Neural progenitor cell (in vitro differentiated cells): Measurements from ENCODE around the gene MKLN1. TPM values are rescaled to one million over a fixed set of nuclear protein-coding genes. Genes with fewer than 3 reads are reported as not detected.

Source experiments
- DNase-seq: peaks from one replicate; pipeline ENCODE4 v3.0.0-alpha.2; 2016; ENCODE audit warnings: low spot score
- H2AFZ ChIP-seq: fragments of 200-600 bp; sonication (generic); replicated peaks from 2 replicates; pipeline ENCODE4 v1.6.1; 2016; ENCODE audit warnings: antibody characterized with exemption
- H3F3A ChIP-seq: fragments of 200-600 bp; sonication (generic); 2 replicates; pipeline ENCODE4 v1.6.1; 2016; ENCODE audit warnings: antibody characterized with exemption, low read depth
- H3K27ac ChIP-seq: fragments of 200-600 bp; sonication (generic); 2 replicates; pipeline ENCODE4 v1.5.1; 2016; ENCODE audit warnings: mild to moderate bottlenecking
- H3K27me3 ChIP-seq: fragments of 200-600 bp; sonication (generic); 2 replicates; pipeline ENCODE4 v1.6.1; 2016; ENCODE audit warnings: mild to moderate bottlenecking, moderate library complexity
- H3K36me3 ChIP-seq: fragments of 200-600 bp; sonication (generic); 2 replicates; pipeline ENCODE4 v1.5.1; 2016
- H3K4me1 ChIP-seq: fragments of 200-600 bp; sonication (generic); 2 replicates; pipeline ENCODE4 v1.6.1; 2016; ENCODE audit warnings: mixed run types
- H3K4me2 ChIP-seq: fragments of 200-600 bp; sonication (generic); 2 replicates; pipeline ENCODE4 v1.6.1; 2016
- H3K4me3 ChIP-seq: fragments of 200-600 bp; sonication (generic); 2 replicates; pipeline ENCODE4 v1.5.1; 2016
- H3K79me2 ChIP-seq: fragments of 200-600 bp; sonication (generic); 2 replicates; pipeline ENCODE4 v1.6.1; 2016; ENCODE audit warnings: low read depth
- H3K9ac ChIP-seq: fragments of 200-600 bp; sonication (generic); 2 replicates; pipeline ENCODE4 v1.6.1; 2016
- H3K9me3 ChIP-seq: fragments of 200-600 bp; sonication (generic); 2 replicates; pipeline ENCODE4 v1.5.1; 2016; ENCODE audit warnings: low read depth
- H4K20me1 ChIP-seq: fragments of 200-600 bp; sonication (generic); 2 replicates; pipeline ENCODE4 v1.6.1; 2016; ENCODE audit warnings: low read depth
- H3K27ac Mint-ChIP-seq: 3 replicates; pipeline ENCODE4 v1.8.0; 2021; ENCODE audit warnings: mixed read lengths
- H3K27me3 Mint-ChIP-seq: 2 replicates; pipeline ENCODE4 v1.8.0; 2022; ENCODE audit warnings: low read depth, mild to moderate bottlenecking, inconsistent platforms, moderate library complexity, mixed read lengths; ENCODE audit not compliant: insufficient read depth
- H3K36me3 Mint-ChIP-seq: 3 replicates; pipeline ENCODE4 v1.8.0; 2021; ENCODE audit warnings: mixed read lengths
- H3K4me1 Mint-ChIP-seq: 3 replicates; pipeline ENCODE4 v1.8.0; 2021; ENCODE audit warnings: mixed read lengths
- H3K4me3 Mint-ChIP-seq: 3 replicates; pipeline ENCODE4 v1.8.0; 2021; ENCODE audit warnings: mild to moderate bottlenecking, moderate library complexity, mixed read lengths
- H3K9me3 Mint-ChIP-seq: 3 replicates; pipeline ENCODE4 v1.8.0; 2020; ENCODE audit warnings: mixed read lengths
- EZH2 ChIP-seq: fragments of 200-600 bp; sonication (generic); IDR thresholded peaks from 2 replicates; pipeline ENCODE4 v1.6.1; 2017; ENCODE audit warnings: antibody characterized with exemption, mild to moderate bottlenecking, moderate library complexity
- EZH2phosphoT487 ChIP-seq: fragments of 200-600 bp; sonication (generic); IDR thresholded peaks from 2 replicates; pipeline ENCODE4 v1.6.1; 2017; ENCODE audit warnings: antibody characterized with exemption
- total RNA-seq: library from RNA; depleted of rRNA; stranded (reverse); fragments of >200 nt; gene quantifications from 2 replicates; pipeline ENCODE4 v1.2.3, GENCODE V29; 2015; ENCODE audit warnings: low replicate concordance
- TF ChIP-seq, protein P1 (sequence below): fragments of 200-600 bp; sonication (generic); IDR thresholded peaks from 2 replicates; pipeline ENCODE4 v1.5.1; 2017; ENCODE audit warnings: antibody characterized with exemption, mild to moderate bottlenecking

MKLN1 gene
- total RNA-seq, 1 donor from 2014 or later = 60.9 TPM

DNA sequence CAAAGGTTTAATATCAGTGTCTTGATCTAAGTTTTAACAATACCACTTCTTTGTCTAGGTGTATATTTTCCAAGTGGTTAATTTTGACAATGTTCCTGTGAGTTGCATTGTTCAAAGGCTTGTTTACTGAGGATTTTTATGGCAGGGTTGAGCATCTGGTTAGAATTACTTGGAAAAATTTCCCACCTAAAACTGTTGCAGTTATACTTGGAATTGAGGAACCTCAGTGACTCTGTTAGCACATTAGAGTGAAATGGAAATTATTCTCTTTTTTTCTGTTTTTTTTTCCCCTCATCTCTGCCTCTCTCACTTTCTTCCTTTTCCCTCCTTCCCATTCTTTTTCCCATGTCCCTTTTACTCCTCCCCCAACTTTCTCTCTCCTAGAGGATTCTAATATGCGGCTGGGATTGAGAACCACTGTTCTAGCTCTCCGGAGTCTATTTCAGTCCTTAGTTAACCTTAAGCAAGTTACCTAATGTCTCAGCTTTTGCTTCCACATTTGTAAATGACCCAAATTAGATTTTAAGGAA, 121.8 kb downstream of the MKLN1 start:
- Histone ChIP-seq H3K36me3 (peaks cover 9% of the 10 kb centered on the region), H3K4me2 (no peak overlapping the region), H3K9ac (no peak overlapping the region), H3F3A (no peaks in the 10 kb centered on the region), H3K27ac (no peak overlapping the region), H4K20me1 (no peaks in the 10 kb centered on the region), H3K9me3 (no peaks in the 10 kb centered on the region), H3K27me3 (no peaks in the 10 kb centered on the region), H2AFZ (no peak overlapping the region), H3K4me3 (no peak overlapping the region), H3K4me1 (no peaks in the 10 kb centered on the region), H3K79me2 (no peaks in the 10 kb centered on the region)
- no peak overlapping the region for H3K27ac Mint-ChIP-seq
- no peak for TF ChIP-seq EZH2
- no peak for TF ChIP-seq EZH2phosphoT487
- TF ChIP-seq, protein P1, sequence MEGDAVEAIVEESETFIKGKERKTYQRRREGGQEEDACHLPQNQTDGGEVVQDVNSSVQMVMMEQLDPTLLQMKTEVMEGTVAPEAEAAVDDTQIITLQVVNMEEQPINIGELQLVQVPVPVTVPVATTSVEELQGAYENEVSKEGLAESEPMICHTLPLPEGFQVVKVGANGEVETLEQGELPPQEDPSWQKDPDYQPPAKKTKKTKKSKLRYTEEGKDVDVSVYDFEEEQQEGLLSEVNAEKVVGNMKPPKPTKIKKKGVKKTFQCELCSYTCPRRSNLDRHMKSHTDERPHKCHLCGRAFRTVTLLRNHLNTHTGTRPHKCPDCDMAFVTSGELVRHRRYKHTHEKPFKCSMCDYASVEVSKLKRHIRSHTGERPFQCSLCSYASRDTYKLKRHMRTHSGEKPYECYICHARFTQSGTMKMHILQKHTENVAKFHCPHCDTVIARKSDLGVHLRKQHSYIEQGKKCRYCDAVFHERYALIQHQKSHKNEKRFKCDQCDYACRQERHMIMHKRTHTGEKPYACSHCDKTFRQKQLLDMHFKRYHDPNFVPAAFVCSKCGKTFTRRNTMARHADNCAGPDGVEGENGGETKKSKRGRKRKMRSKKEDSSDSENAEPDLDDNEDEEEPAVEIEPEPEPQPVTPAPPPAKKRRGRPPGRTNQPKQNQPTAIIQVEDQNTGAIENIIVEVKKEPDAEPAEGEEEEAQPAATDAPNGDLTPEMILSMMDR = no peak
- no peak for DNase-seq
- no peak overlapping the region for H3K4me3 Mint-ChIP-seq
- peaks cover 21% of the 10 kb centered on the region for H3K36me3 Mint-ChIP-seq
- H3K27me3 Mint-ChIP-seq = peaks cover 2% of the 10 kb centered on the region
- no peaks in the 10 kb centered on the region for H3K4me1 Mint-ChIP-seq
- H3K9me3 Mint-ChIP-seq = no peaks in the 10 kb centered on the region

DNA sequence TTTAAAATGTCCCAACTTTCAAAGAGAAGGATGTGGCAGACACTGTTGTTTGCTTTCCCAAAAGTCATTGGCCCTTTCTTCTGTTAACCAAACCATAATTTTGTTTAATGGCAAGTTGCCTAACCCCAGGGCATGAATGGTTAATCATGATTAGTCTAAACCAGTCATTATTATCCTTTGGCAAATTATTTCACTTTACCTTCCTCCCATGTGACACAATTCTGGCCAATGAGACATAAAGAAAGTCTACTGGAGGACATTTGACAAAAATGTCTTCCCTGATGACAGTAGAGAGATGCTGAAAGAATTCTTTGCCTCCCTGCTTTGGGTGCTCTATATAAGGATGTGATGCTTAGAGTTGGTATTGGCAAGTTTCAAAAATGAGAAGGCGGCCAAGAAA, 126.8 kb downstream of the MKLN1 start:
- Histone ChIP-seq H3K27ac (no peak overlapping the region), H3K9me3 (no peaks in the 10 kb centered on the region), H3K4me2 (no peak overlapping the region), H3K9ac (no peak overlapping the region), H3F3A (no peaks in the 10 kb centered on the region), H3K4me1 (no peaks in the 10 kb centered on the region), H3K36me3 (no peaks in the 10 kb centered on the region), H3K27me3 (no peaks in the 10 kb centered on the region), H2AFZ (no peak overlapping the region), H3K79me2 (no peaks in the 10 kb centered on the region), H3K4me3 (no peak overlapping the region), H4K20me1 (no peaks in the 10 kb centered on the region)
- H3K36me3 Mint-ChIP-seq = peaks cover 25% of the 10 kb centered on the region
- peaks cover 3% of the 10 kb centered on the region for H3K4me1 Mint-ChIP-seq
- H3K9me3 Mint-ChIP-seq = no peaks in the 10 kb centered on the region
- no peak overlapping the region for H3K27ac Mint-ChIP-seq
- H3K27me3 Mint-ChIP-seq = no peaks in the 10 kb centered on the region
- DNase-seq = no peak
- no peak overlapping the region for H3K4me3 Mint-ChIP-seq
- no peak for TF ChIP-seq EZH2

DNA sequence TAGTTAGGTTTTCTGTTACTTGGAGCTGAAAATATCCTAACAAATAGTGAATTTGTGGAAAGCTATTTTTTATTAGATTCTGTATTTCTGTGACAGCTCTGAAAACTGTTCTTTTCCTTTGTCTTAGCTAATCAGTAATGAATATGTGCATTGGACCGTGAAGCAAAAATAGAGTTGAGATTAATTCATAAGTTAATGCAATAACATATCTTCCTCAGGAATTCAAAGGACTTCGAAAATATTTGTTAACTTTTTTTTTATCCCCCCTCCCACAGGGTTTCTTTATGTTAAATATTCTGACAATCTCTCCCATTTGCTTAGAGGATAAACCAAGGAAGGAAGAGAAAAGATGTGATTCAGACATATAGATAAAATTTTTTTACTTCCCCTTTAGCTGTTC, 127.3 kb downstream of the MKLN1 start:
- Histone ChIP-seq H3K4me1 (no peaks in the 10 kb centered on the region), H3K79me2 (no peaks in the 10 kb centered on the region), H3K4me2 (no peak overlapping the region), H3F3A (no peaks in the 10 kb centered on the region), H3K9ac (no peak overlapping the region), H3K9me3 (no peaks in the 10 kb centered on the region), H3K27ac (no peak overlapping the region), H3K4me3 (no peak overlapping the region), H3K27me3 (no peaks in the 10 kb centered on the region), H2AFZ (no peak overlapping the region), H4K20me1 (no peaks in the 10 kb centered on the region), H3K36me3 (no peaks in the 10 kb centered on the region)
- no peak for DNase-seq
- Mint-ChIP-seq H3K27ac (no peak overlapping the region), H3K4me3 (no peak overlapping the region), H3K27me3 (no peaks in the 10 kb centered on the region), H3K36me3 (peaks cover 22% of the 10 kb centered on the region), H3K4me1 (peaks cover 3% of the 10 kb centered on the region), H3K9me3 (no peaks in the 10 kb centered on the region)
- TF ChIP-seq EZH2 = no peak
- no peak for TF ChIP-seq EZH2phosphoT487
- TF ChIP-seq, protein P1 = no peak

DNA sequence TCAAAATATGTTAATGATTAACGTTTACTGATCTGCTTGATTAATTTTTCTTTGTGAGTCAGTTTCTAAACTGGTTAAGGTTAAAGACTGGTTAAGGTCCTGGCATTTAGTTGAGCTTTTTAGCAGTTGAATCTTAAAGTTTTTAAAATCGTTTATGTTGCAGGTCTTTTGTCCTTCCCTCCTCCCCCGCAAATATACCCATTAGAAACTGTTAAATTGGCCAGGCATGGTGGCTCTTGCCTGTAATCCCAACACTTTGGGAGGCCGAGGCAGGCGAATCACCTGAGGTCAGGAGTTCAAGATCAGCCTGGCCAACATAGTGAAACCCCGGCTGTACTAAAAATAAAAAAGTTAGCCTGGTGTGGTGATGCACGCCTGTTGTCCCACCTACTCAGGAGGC, 127.9 kb downstream of the MKLN1 start:
- Histone ChIP-seq H3K4me1 (no peaks in the 10 kb centered on the region), H3K4me2 (no peak overlapping the region), H3K4me3 (no peak overlapping the region), H4K20me1 (no peaks in the 10 kb centered on the region), H3K79me2 (no peaks in the 10 kb centered on the region), H3K27me3 (no peaks in the 10 kb centered on the region), H3K27ac (no peak overlapping the region), H2AFZ (no peak overlapping the region), H3F3A (no peaks in the 10 kb centered on the region), H3K9ac (no peak overlapping the region), H3K36me3 (no peaks in the 10 kb centered on the region), H3K9me3 (no peaks in the 10 kb centered on the region)
- Mint-ChIP-seq H3K27ac (no peak overlapping the region), H3K36me3 (peaks cover 25% of the 10 kb centered on the region), H3K27me3 (no peaks in the 10 kb centered on the region), H3K4me3 (no peak overlapping the region), H3K9me3 (no peaks in the 10 kb centered on the region), H3K4me1 (peaks cover 3% of the 10 kb centered on the region)
- no peak for DNase-seq
- TF ChIP-seq EZH2 (no peak), EZH2phosphoT487 (no peak)
- TF ChIP-seq, protein P1 = no peak
